A549 (cell line): ENCODE results near the gene IDH2.

Source experiments
- EP300 ChIP-seq, 2 experiments: fragments of >200 bp; sonication (Bioruptor Twin); formaldehyde crosslinking; IDR thresholded peaks; 2 replicates in 1 of 2; 3 replicates in 1 of 2; pipeline ENCODE4 v1.6.1; 2016 to 2017
- JUN ChIP-seq, 2 experiments: fragments of >200 bp; sonication (Bioruptor Twin); formaldehyde crosslinking; IDR thresholded peaks; 2 replicates in 1 of 2; 3 replicates in 1 of 2; pipeline ENCODE4 v1.6.1; 2016 to 2017
- JUNB ChIP-seq: fragments of >200 bp; sonication (Bioruptor Twin); formaldehyde crosslinking; IDR thresholded peaks from 2 replicates; pipeline ENCODE4 v1.6.1; 2016
- PHF8 ChIP-seq: fragments of 200-600 bp; sonication (generic); IDR thresholded peaks from 2 replicates; pipeline ENCODE4 v1.6.1; 2016; ENCODE audit warnings: low read depth, mild to moderate bottlenecking, antibody characterized with exemption, moderate library complexity, borderline replicate concordance
- POLR2A ChIP-seq: IDR thresholded peaks from 2 replicates; pipeline ENCODE4 v1.6.1; 2012; ENCODE audit warnings: mild to moderate bottlenecking, low read length
- ZC3H11A ChIP-seq: fragments of 450-650 bp; IDR thresholded peaks from 2 replicates; pipeline ENCODE4 v1.6.1; 2014; ENCODE audit warnings: antibody characterized with exemption, mild to moderate bottlenecking
- TF ChIP-seq, protein P1 (sequence below): fragments of 200-600 bp; sonication (generic); IDR thresholded peaks from 2 replicates; pipeline ENCODE4 v1.6.1; 2016; ENCODE audit warnings: antibody characterized with exemption, mild to moderate bottlenecking, moderate library complexity
- TF ChIP-seq, protein P2 (sequence below): fragments of >200 bp; sonication (Bioruptor Twin); formaldehyde crosslinking; IDR thresholded peaks from 3 replicates; pipeline ENCODE4 v1.5.1; 2016
- TF ChIP-seq, protein P3 (sequence below): fragments of 450-650 bp; IDR thresholded peaks from 2 replicates; pipeline ENCODE4 v1.6.1; 2014; ENCODE audit warnings: antibody characterized with exemption
- TF ChIP-seq, protein P4 (sequence below): IDR thresholded peaks from 2 replicates; pipeline ENCODE4 v1.6.1; 2012

DNA sequence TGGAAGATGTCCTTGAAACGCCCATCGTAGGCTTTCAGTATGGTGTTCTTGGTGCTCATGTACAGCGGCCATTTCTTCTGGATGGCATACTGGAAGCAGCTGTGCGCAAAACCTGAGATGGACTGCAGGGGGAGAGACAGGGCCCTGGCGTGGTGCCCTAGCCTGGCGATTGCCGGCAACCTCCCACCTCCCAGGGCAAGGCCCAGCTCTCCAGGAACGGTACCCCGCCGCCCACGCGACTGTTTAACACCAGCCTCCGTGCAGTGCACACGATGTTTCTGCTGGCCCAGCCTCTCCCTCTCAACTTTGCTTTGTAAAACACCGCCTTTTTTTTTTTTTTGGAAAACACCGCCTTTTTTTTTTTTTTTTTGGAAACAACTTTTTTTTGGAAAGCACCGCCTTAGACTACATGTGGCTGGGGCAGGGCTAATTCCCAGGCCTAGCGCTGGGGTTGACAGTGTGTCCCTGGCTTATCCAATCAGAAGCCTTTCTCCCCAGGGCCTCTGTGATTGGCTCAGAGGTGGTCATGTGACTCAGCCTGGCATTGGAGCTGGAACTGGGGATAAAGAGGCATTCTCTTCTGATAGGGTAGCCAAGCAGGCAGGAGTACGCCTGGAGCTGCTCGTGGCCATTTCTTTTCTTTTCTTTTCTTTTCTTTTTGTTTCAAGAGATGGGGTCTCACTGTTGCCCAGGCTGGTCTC, 14.7 kb downstream of the IDH2 start:
- TF ChIP-seq, protein P1, sequence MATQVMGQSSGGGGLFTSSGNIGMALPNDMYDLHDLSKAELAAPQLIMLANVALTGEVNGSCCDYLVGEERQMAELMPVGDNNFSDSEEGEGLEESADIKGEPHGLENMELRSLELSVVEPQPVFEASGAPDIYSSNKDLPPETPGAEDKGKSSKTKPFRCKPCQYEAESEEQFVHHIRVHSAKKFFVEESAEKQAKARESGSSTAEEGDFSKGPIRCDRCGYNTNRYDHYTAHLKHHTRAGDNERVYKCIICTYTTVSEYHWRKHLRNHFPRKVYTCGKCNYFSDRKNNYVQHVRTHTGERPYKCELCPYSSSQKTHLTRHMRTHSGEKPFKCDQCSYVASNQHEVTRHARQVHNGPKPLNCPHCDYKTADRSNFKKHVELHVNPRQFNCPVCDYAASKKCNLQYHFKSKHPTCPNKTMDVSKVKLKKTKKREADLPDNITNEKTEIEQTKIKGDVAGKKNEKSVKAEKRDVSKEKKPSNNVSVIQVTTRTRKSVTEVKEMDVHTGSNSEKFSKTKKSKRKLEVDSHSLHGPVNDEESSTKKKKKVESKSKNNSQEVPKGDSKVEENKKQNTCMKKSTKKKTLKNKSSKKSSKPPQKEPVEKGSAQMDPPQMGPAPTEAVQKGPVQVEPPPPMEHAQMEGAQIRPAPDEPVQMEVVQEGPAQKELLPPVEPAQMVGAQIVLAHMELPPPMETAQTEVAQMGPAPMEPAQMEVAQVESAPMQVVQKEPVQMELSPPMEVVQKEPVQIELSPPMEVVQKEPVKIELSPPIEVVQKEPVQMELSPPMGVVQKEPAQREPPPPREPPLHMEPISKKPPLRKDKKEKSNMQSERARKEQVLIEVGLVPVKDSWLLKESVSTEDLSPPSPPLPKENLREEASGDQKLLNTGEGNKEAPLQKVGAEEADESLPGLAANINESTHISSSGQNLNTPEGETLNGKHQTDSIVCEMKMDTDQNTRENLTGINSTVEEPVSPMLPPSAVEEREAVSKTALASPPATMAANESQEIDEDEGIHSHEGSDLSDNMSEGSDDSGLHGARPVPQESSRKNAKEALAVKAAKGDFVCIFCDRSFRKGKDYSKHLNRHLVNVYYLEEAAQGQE, result no peak
- TF ChIP-seq, protein P2, sequence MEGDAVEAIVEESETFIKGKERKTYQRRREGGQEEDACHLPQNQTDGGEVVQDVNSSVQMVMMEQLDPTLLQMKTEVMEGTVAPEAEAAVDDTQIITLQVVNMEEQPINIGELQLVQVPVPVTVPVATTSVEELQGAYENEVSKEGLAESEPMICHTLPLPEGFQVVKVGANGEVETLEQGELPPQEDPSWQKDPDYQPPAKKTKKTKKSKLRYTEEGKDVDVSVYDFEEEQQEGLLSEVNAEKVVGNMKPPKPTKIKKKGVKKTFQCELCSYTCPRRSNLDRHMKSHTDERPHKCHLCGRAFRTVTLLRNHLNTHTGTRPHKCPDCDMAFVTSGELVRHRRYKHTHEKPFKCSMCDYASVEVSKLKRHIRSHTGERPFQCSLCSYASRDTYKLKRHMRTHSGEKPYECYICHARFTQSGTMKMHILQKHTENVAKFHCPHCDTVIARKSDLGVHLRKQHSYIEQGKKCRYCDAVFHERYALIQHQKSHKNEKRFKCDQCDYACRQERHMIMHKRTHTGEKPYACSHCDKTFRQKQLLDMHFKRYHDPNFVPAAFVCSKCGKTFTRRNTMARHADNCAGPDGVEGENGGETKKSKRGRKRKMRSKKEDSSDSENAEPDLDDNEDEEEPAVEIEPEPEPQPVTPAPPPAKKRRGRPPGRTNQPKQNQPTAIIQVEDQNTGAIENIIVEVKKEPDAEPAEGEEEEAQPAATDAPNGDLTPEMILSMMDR, result no peak
- TF ChIP-seq, protein P3, sequence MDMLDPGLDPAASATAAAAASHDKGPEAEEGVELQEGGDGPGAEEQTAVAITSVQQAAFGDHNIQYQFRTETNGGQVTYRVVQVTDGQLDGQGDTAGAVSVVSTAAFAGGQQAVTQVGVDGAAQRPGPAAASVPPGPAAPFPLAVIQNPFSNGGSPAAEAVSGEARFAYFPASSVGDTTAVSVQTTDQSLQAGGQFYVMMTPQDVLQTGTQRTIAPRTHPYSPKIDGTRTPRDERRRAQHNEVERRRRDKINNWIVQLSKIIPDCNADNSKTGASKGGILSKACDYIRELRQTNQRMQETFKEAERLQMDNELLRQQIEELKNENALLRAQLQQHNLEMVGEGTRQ, result peak; percentile 80
- TF ChIP-seq, protein P4, sequence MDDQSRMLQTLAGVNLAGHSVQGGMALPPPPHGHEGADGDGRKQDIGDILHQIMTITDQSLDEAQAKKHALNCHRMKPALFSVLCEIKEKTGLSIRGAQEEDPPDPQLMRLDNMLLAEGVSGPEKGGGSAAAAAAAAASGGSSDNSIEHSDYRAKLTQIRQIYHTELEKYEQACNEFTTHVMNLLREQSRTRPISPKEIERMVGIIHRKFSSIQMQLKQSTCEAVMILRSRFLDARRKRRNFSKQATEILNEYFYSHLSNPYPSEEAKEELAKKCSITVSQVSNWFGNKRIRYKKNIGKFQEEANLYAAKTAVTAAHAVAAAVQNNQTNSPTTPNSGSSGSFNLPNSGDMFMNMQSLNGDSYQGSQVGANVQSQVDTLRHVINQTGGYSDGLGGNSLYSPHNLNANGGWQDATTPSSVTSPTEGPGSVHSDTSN, result no peak
- no peak for TF ChIP-seq JUNB
- TF ChIP-seq EP300 (IDR thresholded peaks at IDR 0.05), result no peak
- no peak for TF ChIP-seq JUN (IDR thresholded peaks at IDR 0.05)
- no peak for TF ChIP-seq POLR2A
- TF ChIP-seq ZC3H11A, result no peak
- no peak for TF ChIP-seq PHF8
